H1 (cell line): ENCODE results near the gene VPS35L. TPM values are rescaled to one million over a fixed set of nuclear protein-coding genes. Genes with fewer than 3 reads are reported as not detected.

ENCODE experiments used
- CTCF ChIA-PET: fragments of 300-600 bp; sonication (Branson Sonifier 250); formaldehyde crosslinking; loops from one replicate; lab custom pipeline; 2021; ENCODE audit not compliant: partially characterized antibody; lab: Charles Lee
- POLR2A ChIA-PET: fragments of 300-600 bp; sonication (Branson Sonifier 250); formaldehyde crosslinking; loops from one replicate; lab custom pipeline; 2021; ENCODE audit warnings: inconsistent platforms; ENCODE audit not compliant: partially characterized antibody; lab: Charles Lee
- DNase-seq, 2 experiments: peaks; one replicate each; pipeline versions ENCODE4 v3.0.0 to v3.0.0-alpha.2; 2010 to 2022; ENCODE audit warnings: low spot score in 2 of 2, low read depth in 1 of 2, mixed read lengths in 1 of 2
- FAIRE-seq: peaks from 2 replicates; lab custom pipeline; 2011; peaks lifted over from hg19 to GRCh38; lab: Jason Lieb, UNC
- H2AFZ ChIP-seq: 2 replicates; pipeline ENCODE4 v1.8.1; 2012; ENCODE audit warnings: low read length, inconsistent platforms
- H2AK5ac ChIP-seq: 2 replicates; pipeline ENCODE4 v1.6.1; 2013; ENCODE audit warnings: low read depth, low read length
- H2BK120ac ChIP-seq: replicated peaks from 2 replicates; pipeline ENCODE3; 2013; ENCODE audit warnings: low read depth, low read length, inconsistent platforms
- H2BK12ac ChIP-seq: 2 replicates; pipeline ENCODE4 v1.6.1; 2013; ENCODE audit warnings: low read depth, low read length
- H2BK15ac ChIP-seq: 2 replicates; pipeline ENCODE4 v1.6.1; 2013; ENCODE audit warnings: low read length
- H2BK20ac ChIP-seq: 2 replicates; pipeline ENCODE4 v1.6.1; 2013; ENCODE audit warnings: low read length
- H2BK5ac ChIP-seq: 2 replicates; pipeline ENCODE4 v1.6.1; 2013; ENCODE audit warnings: low read depth, low read length
- H3K14ac ChIP-seq: 2 replicates; pipeline ENCODE4 v1.6.1; 2013; ENCODE audit warnings: inconsistent platforms; ENCODE audit not compliant: insufficient read length
- H3K18ac ChIP-seq: 2 replicates; pipeline ENCODE4 v1.6.1; 2013; ENCODE audit warnings: low read length; ENCODE audit errors: extremely low read depth
- H3K23ac ChIP-seq: 2 replicates; pipeline ENCODE4 v1.6.1; 2013; ENCODE audit warnings: inconsistent platforms; ENCODE audit not compliant: insufficient read length
- H3K23me2 ChIP-seq: 2 replicates; pipeline ENCODE4 v1.6.1; 2013; ENCODE audit warnings: low read depth, low read length
- H3K27ac ChIP-seq: 2 replicates; pipeline ENCODE4 v1.6.1; 2011; ENCODE audit warnings: low read depth, low read length, inconsistent platforms
- H3K27me3 ChIP-seq, 4 experiments: replicated peaks in 1 of 4; 1 replicate in 1 of 4; 2 replicates in 3 of 4; pipeline versions ENCODE4 v1.6.1 to v1.8.1; 2011 to 2013; ENCODE audit warnings: low read length in 3 of 4, mild to moderate bottlenecking in 3 of 4, inconsistent platforms in 2 of 4, mixed read lengths in 2 of 4, moderate library complexity in 1 of 4; ENCODE audit not compliant: control insufficient read depth in 3 of 4, insufficient read depth in 3 of 4; ENCODE audit errors: extremely low read depth in 1 of 4
- H3K36me3 ChIP-seq, 4 experiments: 2 replicates each; pipeline versions ENCODE4 v1.6.1 to v1.8.1; 2011 to 2013; ENCODE audit warnings: mild to moderate bottlenecking in 4 of 4, low read length in 3 of 4, moderate library complexity in 2 of 4, control low read depth in 1 of 4, inconsistent platforms in 1 of 4; ENCODE audit not compliant: insufficient read depth in 4 of 4, control insufficient read depth in 2 of 4
- H3K4ac ChIP-seq: replicated peaks from 2 replicates; pipeline ENCODE3; 2013; ENCODE audit warnings: low read length, low read depth, mixed read lengths, inconsistent platforms; ENCODE audit not compliant: insufficient read length
- H3K4me1 ChIP-seq, 4 experiments: replicated peaks in 1 of 4; 1 replicate in 1 of 4; 2 replicates in 3 of 4; pipeline versions ENCODE4 v1.6.1 to v1.8.1; 2011 to 2013; ENCODE audit warnings: low read length in 3 of 4, inconsistent platforms in 2 of 4, mixed read lengths in 1 of 4; ENCODE audit not compliant: insufficient read depth in 4 of 4, control insufficient read depth in 3 of 4
- H3K4me2 ChIP-seq, 2 experiments: 2 replicates each; pipeline versions ENCODE4 v1.6.1 to v1.8.1; 2011 to 2013; ENCODE audit warnings: low read depth in 2 of 2, low read length in 2 of 2, control low read depth in 1 of 2, inconsistent platforms in 1 of 2, mild to moderate bottlenecking in 1 of 2; ENCODE audit not compliant: insufficient read depth in 1 of 2
- H3K4me3 ChIP-seq, 4 experiments: fragments of 200-600, 300-600 bp in 1 of 4; sonication (generic), shearing (Covaris generic), sonication (Bioruptor Twin) in 1 of 4; 2 replicates each; pipeline versions ENCODE4 v1.5.1 to v1.8.1; 2011 to 2016; ENCODE audit warnings: low read length in 4 of 4, low read depth in 3 of 4, control low read depth in 2 of 4, inconsistent platforms in 2 of 4, mild to moderate bottlenecking in 2 of 4, mixed read lengths in 1 of 4, moderate library complexity in 1 of 4; ENCODE audit not compliant: insufficient read depth in 2 of 4; ENCODE audit errors: extremely low read depth in 1 of 4
- H3K56ac ChIP-seq: replicated peaks from 2 replicates; pipeline ENCODE3; 2013; ENCODE audit warnings: low read depth, mild to moderate bottlenecking, mixed read lengths, low read length, inconsistent platforms; ENCODE audit not compliant: insufficient read length
- H3K79me1 ChIP-seq: 2 replicates; pipeline ENCODE4 v1.6.1; 2013; ENCODE audit warnings: low read depth, low read length, control low read depth
- H3K79me2 ChIP-seq, 2 experiments: 2 replicates each; pipeline versions ENCODE4 v1.6.1 to v1.8.1; 2012 to 2013; ENCODE audit warnings: low read length in 2 of 2, mild to moderate bottlenecking in 2 of 2, inconsistent platforms in 1 of 2; ENCODE audit not compliant: insufficient read depth in 2 of 2, control insufficient read depth in 1 of 2
- H3K9ac ChIP-seq, 4 experiments: replicated peaks in 1 of 4; 1 replicate in 1 of 4; 2 replicates in 3 of 4; pipeline versions ENCODE4 v1.6.1 to v1.8.1; 2011 to 2013; ENCODE audit warnings: low read depth in 3 of 4, low read length in 3 of 4, control low read depth in 2 of 4, mild to moderate bottlenecking in 2 of 4, moderate library complexity in 2 of 4, inconsistent platforms in 1 of 4; ENCODE audit errors: extremely low read depth in 1 of 4
- H3K9me3 ChIP-seq, 2 experiments: 2 replicates each; pipeline versions ENCODE4 v1.6.1 to v1.8.1; 2012 to 2013; ENCODE audit warnings: mild to moderate bottlenecking in 2 of 2, moderate library complexity in 2 of 2, control low read depth in 1 of 2, inconsistent platforms in 1 of 2, low read depth in 1 of 2, low read length in 1 of 2, mixed read lengths in 1 of 2; ENCODE audit not compliant: insufficient read depth in 2 of 2
- H4K20me1 ChIP-seq, 2 experiments: replicated peaks in 1 of 2; 2 replicates each; pipeline versions ENCODE3 to v1.8.1; 2011 to 2013; ENCODE audit warnings: inconsistent platforms in 2 of 2, low read length in 2 of 2, mild to moderate bottlenecking in 1 of 2; ENCODE audit not compliant: insufficient read depth in 2 of 2, control insufficient read depth in 1 of 2
- H4K5ac ChIP-seq: 2 replicates; pipeline ENCODE4 v1.6.1; 2013; ENCODE audit warnings: low read length, low read depth, mixed read lengths, inconsistent platforms; ENCODE audit not compliant: insufficient read length
- H4K8ac ChIP-seq: 2 replicates; pipeline ENCODE4 v1.8.0; 2013; ENCODE audit warnings: mild to moderate bottlenecking, moderate library complexity, low read length, inconsistent platforms; ENCODE audit not compliant: insufficient read depth; ENCODE audit errors: extremely low read depth
- H4K91ac ChIP-seq: replicated peaks from 2 replicates; pipeline ENCODE3; 2013; ENCODE audit warnings: low read length, mixed read lengths, inconsistent platforms; ENCODE audit not compliant: insufficient read length
- ASH2L ChIP-seq: fragments of 200-600, 300-600 bp; sonication (generic); IDR thresholded peaks from one replicate; pipeline ENCODE4 v1.7.1; 2017; ENCODE audit warnings: low read length
- BRCA1 ChIP-seq: IDR thresholded peaks from 2 replicates; pipeline ENCODE4 v1.6.1; 2012; ENCODE audit warnings: low read depth, low read length, improper control_type of control experiment
- CHD2 ChIP-seq: IDR thresholded peaks from 2 replicates; pipeline ENCODE4 v1.6.1; 2012; ENCODE audit warnings: low read length, improper control_type of control experiment
- CREB1 ChIP-seq: IDR thresholded peaks from 2 replicates; pipeline ENCODE4 v1.6.1; 2012; ENCODE audit warnings: inconsistent platforms
- GTF2F1 ChIP-seq: IDR thresholded peaks from 2 replicates; pipeline ENCODE4 v1.6.1; 2012; ENCODE audit warnings: low read depth, low read length, improper control_type of control experiment, borderline replicate concordance
- KDM5A ChIP-seq: fragments of 200-600 bp; IDR thresholded peaks from 2 replicates; pipeline ENCODE4 v1.7.1; 2012; ENCODE audit warnings: mild to moderate bottlenecking, low read length, inconsistent platforms, mixed read lengths
- MAFK ChIP-seq: IDR thresholded peaks from 2 replicates; pipeline ENCODE4 v1.6.1; 2012; ENCODE audit warnings: low read depth, mild to moderate bottlenecking, improper control_type of control experiment, low read length
- NANOG ChIP-seq: IDR thresholded peaks from 2 replicates; pipeline ENCODE4 v1.6.1; 2011; ENCODE audit warnings: low read length, low read depth, mild to moderate bottlenecking, inconsistent platforms; ENCODE audit not compliant: insufficient read depth, poor library complexity, severe bottlenecking
- RBBP5 ChIP-seq: IDR thresholded peaks from 2 replicates; pipeline ENCODE4 v1.7.1; 2012; ENCODE audit warnings: low read depth, mild to moderate bottlenecking, inconsistent platforms, low read length, moderate library complexity, borderline replicate concordance
- RNF2 ChIP-seq: fragments of 200-900, 300-1000 bp; sonication (generic); IDR thresholded peaks from 2 replicates; pipeline ENCODE4 v1.7.1; 2016; ENCODE audit warnings: borderline replicate concordance, low read depth, mild to moderate bottlenecking, antibody characterized with exemption, low read length; ENCODE audit not compliant: poor library complexity, severe bottlenecking; ENCODE audit errors: missing control alignments
- SIX5 ChIP-seq: IDR thresholded peaks from 2 replicates; pipeline ENCODE4 v1.6.1; 2011; ENCODE audit warnings: mild to moderate bottlenecking, low read depth, low read length
- TEAD4 ChIP-seq: IDR thresholded peaks from 2 replicates; pipeline ENCODE4 v1.6.1; 2012; ENCODE audit warnings: low read depth, low read length, inconsistent platforms, mixed read lengths
- WGBS, 2 experiments: shearing (Covaris generic) in 1 of 2; methylation state at CpG; one replicate each; pipeline versions ENCODE4 v1.1.6 to v1.1.7; 2013 to 2015; ENCODE audit warnings: low lambda C conversion rate in 2 of 2, mixed read lengths in 2 of 2, inconsistent platforms in 1 of 2, low coverage in 1 of 2, missing lambda C conversion rate in 1 of 2; ENCODE audit not compliant: insufficient replicate concordance in 2 of 2, insufficient coverage in 1 of 2, insufficient read length in 1 of 2; ENCODE audit errors: extremely low coverage in 1 of 2, missing lambda C conversion rate in 1 of 2; 5-methylcytosine and 5-hydroxymethylcytosine counted together
- polyA plus RNA-seq, 7 experiments: library from polyadenylated mRNA; depleted of rRNA in 3 of 7; stranded (reverse) in 5 of 7; unstranded in 2 of 7; fragments of >200 nt in 5 of 7; fragments of 200-250 nt in 2 of 7; gene quantifications; 1 replicate in 5 of 7; 2 replicates in 1 of 7; 4 replicates in 1 of 7; pipeline versions ENCODE4 v1.2.1 to v1.2.3, GENCODE V29; 2011 to 2013; ENCODE audit warnings: missing spikeins in 2 of 7, mixed read lengths in 2 of 7
- total RNA-seq: library from RNA; stranded (reverse); fragmentation: NEBNext Ultra II Directional; extraction: Animal tissue kit (Norgen Biotek cat#: 25700); gene quantifications from 2 replicates; pipeline ENCODE4 v1.2.1, GENCODE V29; 2021
- TF ChIP-seq, protein P1 (sequence below): IDR thresholded peaks from 2 replicates; pipeline ENCODE4 v1.6.1; 2011; ENCODE audit warnings: low read depth, mild to moderate bottlenecking, low read length; ENCODE audit not compliant: insufficient read depth

VPS35L gene
- total and polyA plus RNA-seq, 2 of the 8 experiments (the other 6 are each of a cell fraction or from before 2014, with no cell fraction given): 31.5 to 57.1 TPM

DNA sequence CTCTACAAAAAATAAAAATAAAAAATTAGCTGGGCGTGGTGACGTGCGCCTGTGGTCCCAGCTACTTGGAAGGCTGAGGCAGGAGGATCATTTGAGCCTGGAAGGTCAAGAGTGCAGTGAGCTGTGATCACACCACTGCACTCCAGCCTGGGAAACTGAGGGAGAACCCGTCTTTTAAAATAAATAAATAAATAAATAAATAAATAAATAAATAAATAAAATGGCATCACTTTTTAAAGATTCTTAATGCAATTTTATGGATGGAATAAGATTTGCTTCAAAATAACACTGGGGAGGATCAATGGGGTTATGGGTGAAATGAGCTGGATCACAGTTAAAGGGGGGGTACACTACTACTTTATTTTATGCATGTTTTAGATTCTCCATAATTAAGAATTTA lies 48.5 kb upstream of the VPS35L start:
- no peak for DNase-seq
- Histone ChIP-seq H4K8ac (no peak overlapping the region), H3K4me2 (no peak overlapping the region), H2BK12ac (no peak overlapping the region), H3K4me3 (no peak overlapping the region), H3K14ac (no peak overlapping the region), H3K18ac (no peak overlapping the region), H2AK5ac (no peak overlapping the region), H3K79me2 (no peaks in the 10 kb centered on the region; a peak in 1 of 4 replicates), H2BK120ac (no peak overlapping the region), H3K36me3 (peaks cover 2 to 59% (median 32%) of the 10 kb centered on the region in 4 experiments; a peak in 7 of 8 replicates), H4K91ac (no peak overlapping the region), H3K4me1 (no peaks in the 10 kb centered on the region), H2BK5ac (no peak overlapping the region), H3K56ac (no peak overlapping the region), H3K4ac (no peak overlapping the region), H3K27me3 (no peaks in the 10 kb centered on the region), H3K79me1 (no peaks in the 10 kb centered on the region; the same call in 1 of the 2 replicates), H3K23me2 (no peaks in the 10 kb centered on the region), H2BK20ac (no peak overlapping the region), H2BK15ac (no peak overlapping the region), H4K20me1 (peaks cover 0 to 2% of the 10 kb centered on the region in 2 experiments), H3K27ac (no peak overlapping the region), H4K5ac (no peak overlapping the region), H3K9ac (no peak overlapping the region), H2AFZ (no peak overlapping the region), H3K9me3 (no peaks in the 10 kb centered on the region), H3K23ac (no peak overlapping the region)
- WGBS, 2 experiments: 86% methylated on average over 4 of the region's 4 CpGs; no CpG with 5 or more reads in 1 of the 2 experiments
- POLR2A ChIA-PET: interaction anchor here (0.9 kb wide), 1 partner anchor 12 kb away, joined by 3 read pairs; no protein-coding TSS in a partner anchor
- CTCF ChIA-PET: interaction anchor here (0.8 to 9.0 kb wide), 4 partner anchors 14 to 117 kb away, joined by 3 to 113 read pairs (median 4); no protein-coding TSS in a partner anchor
- no peak for FAIRE-seq
- TF ChIP-seq CHD2 (no peak), CREB1 (no peak), TEAD4 (no peak), RNF2 (no peak), NANOG (no peak), SIX5 (no peak), BRCA1 (no peak), GTF2F1 (no peak), MAFK (no peak), KDM5A (no peak), RBBP5 (no peak), ASH2L (no peak)
- TF ChIP-seq, protein P1, sequence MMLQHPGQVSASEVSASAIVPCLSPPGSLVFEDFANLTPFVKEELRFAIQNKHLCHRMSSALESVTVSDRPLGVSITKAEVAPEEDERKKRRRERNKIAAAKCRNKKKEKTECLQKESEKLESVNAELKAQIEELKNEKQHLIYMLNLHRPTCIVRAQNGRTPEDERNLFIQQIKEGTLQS: no peak
